HG03064 (cell line): ENCODE results near the gene FBXL16.
A peak's percentile ranks its signal among the peaks of the same experiment; 100 is the strongest.
"Not testable (repeated sequence)": the region's sequence is repeated elsewhere in the genome, so short reads cannot be mapped to it uniquely, and the experiment has no call there.

Source experiments
- ATAC-seq: cut with Tn5 transposase; IDR thresholded peaks from one replicate; pipeline ENCODE4 v1.9.1; 2021; ENCODE audit warnings: low read depth; ENCODE audit not compliant: unreplicated experiment

FBXL16 gene

DNA sequence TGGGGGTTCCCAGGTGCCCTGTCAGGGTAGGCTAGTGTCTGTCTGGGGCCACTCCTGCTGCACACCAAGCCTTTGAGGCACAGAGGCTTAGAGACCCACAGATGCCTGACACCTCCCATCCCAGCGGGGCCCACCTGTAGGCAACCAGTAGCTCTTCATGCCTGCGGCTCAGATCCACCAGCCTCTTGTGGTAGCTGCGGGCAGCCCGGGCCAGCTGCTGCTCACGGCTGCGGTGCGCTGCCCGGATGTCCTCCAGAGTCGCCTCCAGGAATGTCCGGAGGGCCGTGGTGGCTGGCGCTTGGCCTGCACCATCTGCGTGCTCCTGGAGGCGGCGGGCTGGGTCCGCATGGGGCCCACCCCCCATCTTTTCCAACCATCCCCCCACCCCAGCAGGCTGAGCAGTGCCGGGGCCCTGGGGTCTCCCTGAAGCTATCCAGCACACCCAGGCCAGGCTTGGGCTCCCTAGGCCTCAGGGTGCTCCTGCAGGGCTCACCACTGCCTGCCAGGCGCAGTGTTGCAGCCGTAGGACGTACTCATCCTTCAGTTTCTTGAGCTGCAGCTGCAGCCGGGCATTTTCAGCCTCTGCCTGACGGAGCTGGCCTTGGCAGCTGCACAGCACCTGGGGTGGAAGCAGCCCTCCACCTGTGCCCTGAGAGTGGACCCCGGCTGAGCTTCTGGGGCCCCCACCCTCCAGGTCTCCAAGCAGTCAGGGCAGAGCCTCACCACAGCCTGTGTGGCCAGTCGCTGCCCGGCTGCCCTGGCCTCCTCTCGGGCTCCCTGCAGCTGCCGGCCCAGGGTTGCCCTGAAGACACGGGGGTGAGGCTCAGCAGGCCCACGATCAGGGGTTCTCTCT is 18.8 kb upstream of the FBXL16 start:
- no peak for ATAC-seq

GRCh38 chr16:723695-724094 is 18.1 kb upstream of the FBXL16 start:
- ATAC-seq: no peak

DNA sequence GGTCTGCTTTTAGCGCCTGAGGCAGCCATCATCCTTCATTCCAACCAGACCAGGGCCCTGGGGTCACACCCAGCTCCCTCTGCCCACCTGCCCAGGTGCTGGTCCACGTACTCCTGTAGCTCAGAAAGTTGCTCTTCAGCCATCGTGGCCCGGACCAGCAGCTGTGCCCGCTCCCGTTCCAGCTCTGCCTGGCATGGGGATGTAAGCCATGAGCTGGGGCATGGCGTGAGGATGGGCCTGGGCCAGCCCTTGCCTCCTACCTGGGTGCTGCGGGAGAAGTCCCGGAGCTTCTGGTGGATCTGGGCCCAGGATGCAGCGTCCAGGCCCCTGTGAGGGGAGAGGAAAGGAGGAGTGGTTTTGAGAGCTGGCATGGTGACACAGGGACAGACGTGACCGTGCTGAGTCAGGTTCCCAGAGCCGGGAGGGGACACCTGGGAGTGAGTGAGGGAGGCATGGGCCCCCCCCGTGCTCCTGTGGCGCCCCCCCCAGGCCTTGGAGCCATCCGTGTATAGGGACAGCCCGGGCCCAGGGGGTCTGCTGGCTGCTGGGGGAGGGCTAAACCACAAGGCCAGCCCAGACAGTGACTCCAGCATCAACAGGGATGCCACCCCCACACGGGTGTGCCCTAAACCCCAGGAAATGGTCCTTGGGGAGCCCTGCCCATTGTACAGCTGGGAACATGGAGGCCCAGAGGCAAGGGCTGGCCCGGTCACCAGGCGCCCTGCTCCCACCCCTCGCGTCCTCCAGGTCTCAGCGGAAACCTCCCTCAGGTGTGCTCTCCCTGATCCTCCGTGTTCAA is 17.4 kb upstream of the FBXL16 start:
- ATAC-seq: no peak

DNA sequence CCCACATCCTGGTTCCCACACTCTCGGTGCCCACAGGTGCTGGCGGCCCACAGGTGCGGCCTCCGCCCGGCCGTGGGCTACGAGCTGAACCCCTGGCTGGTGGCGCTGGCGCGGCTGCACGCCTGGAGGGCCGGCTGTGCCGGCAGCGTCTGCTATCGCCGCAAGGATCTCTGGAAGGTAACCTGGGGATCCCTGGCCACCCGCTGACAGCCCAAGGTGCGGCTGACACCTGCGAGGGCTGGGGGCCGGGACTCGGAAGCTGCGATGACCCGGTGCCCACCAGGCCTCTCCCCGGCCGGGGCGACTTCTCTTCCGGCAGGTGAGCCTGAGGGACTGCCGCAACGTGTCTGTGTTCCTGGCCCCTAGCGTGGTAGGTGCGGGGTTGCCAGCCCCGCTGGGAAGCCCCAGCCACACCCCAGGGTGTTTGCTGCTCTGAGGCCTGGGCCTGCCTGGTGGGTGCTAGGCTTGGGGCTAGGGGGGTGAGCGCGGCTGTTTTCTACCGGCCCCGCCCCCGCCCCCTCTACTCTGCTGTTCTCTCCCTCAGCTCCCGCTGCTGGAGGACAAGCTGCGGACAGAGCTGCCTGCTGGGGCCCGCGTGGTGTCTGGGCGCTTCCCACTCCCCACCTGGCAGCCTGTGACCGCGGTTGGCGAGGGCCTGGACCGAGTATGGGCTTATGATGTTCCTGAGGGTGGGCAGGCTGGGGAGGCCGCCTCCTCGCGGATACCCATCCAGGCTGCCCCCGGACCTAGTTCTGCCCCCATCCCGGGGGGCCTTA is 16.4 kb upstream of the FBXL16 start:
- peak; percentile 6 for ATAC-seq

DNA sequence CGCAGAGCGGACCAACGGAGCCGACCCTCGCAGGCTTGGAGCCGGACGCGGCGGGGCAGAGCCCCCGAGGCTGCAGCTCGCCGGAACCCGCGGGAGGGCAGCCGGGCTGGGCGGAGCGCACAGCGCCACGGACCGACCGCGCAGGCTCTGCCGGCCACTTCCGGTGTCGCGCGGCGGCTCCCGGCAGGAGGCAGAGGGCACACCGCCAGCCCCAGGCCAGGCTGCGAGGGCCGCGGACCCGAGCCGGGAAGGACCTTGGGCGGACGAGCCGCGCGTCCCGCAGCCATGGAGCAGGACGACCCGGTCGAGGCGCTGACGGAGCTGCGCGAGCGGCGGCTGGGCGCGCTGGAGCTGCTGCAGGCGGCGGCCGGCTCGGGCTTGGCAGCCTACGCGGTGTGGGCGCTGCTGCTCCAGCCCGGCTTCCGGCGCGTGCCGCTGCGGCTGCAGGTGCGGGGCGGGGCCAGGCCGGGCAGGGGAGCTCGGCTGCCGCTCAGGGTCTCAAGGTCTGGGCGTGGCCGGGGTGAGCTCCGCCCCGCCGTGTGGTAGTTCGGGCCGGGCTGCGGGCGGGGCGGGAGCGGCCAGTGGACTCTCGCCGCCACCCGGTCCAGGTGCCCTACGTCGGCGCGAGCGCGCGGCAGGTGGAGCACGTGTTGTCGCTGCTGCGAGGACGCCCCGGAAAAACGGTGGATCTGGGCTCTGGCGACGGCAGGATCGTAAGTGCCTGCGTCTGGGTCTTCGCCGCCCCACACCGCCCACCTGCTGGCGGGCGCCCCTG is 15.6 kb upstream of the FBXL16 start, which contains the start of gene ANTKMT:
TSS of gene ANTKMT (plus strand) at position 157 of the 775 bp plus-strand sequence. CDS start at position 286, 129 bp downstream.
- ATAC-seq: peak; percentile 51

- no peak for ATAC-seq
Measured at GRCh38 chr16:720447-720989, 14.9 kb upstream of the FBXL16 start.

DNA sequence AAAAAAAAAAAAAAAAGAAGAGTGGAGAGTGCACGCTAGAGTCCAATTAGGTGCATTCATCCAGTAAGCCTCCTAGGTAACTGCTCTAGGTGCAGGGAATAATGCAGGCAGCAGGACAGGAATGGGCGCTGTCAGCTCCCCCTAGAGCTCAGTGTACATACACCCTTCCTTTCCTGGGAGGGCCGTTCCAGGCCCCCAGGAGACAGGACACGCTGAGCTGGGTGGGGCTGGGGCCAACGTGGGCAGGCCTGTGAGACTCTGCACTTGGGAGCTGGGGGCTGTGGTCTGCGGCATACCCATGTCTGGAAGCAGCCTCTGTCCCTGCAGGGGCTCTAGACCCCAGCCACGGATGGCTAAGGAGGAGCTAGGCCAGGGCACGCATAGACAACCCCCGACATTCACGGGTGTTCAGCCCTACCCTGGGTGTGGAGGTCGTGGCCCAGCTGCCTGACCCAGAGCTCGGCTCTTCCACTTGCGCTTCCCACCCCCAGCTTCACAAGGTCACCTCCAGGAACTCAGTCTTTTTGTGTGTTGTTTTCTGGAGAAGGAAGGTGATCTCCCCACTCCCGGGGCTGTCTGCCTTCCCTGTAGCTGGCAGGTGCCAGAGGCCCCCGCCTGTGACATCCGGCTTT is 14.3 kb upstream of the FBXL16 start:
- no peak for ATAC-seq

- no peak for ATAC-seq
Measured at GRCh38 chr16:718922-719321, 13.3 kb upstream of the FBXL16 start.

GRCh38 chr16:718389-718788 is 12.8 kb upstream of the FBXL16 start:
- ATAC-seq: no peak

DNA sequence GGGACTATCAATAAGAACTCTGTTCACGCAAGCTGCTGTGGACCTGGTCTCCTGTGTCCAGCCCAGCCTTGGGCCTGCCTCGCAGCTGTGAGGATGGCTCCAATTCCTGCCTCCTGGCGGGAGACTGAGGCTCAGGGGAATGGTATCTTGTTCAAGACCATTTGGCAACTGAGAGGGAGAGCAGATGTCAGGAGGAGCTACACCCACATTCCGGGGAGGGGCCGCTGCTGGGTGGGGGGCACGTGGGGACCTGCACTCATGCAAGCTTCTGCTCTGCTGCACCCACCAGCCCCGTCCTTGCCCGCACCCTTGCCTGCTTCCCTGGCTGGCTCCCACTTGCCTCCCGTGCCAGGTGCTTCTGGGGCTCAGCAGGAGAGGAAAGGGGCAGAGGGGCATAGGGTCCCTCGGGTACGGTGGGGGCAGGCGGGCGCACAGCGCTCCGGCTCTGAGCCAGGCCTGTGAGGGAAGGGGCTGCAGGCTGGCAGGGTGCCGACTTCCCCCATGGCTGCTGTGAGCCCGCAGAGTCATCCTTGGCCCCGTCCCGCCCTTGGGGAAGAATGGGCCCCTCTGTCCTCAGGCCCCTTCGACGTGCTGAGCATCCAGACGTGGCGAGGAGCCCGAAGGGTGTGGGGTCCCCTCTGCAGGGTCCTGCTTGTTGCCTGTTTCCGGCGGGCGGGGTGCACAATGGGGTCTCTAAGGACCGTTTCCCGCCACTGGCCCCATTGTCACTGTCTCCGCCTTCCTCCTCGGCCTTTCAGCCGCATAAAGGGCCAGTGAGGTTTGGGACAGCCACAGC is 12.0 kb upstream of the FBXL16 start:
- ATAC-seq: no peak

DNA sequence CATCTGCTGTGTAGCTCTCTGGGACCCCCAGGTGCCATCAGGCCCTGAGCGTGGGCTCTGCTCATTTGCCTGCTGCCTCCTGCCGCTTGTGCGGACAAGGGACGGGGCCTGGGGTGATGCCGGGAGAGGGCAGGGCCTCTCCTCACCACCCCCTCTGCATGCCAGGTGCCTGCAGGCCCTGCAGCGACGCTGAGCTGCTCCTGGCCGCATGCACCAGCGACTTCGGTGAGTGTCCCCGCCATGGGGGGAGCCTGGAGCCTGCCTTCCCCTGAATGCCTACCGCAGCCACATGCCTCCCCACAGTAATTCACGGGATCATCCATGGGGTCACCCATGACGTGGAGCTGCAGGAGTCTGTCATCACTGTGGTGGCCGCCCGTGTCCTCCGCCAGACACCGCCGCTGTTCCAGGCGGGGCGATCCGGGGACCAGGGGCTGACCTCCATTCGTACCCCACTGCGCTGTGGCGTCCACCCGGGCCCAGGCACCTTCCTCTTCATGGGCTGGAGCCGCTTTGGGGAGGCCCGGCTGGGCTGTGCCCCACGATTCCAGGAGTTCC is 11.2 kb upstream of the FBXL16 start:
- no peak for ATAC-seq

DNA sequence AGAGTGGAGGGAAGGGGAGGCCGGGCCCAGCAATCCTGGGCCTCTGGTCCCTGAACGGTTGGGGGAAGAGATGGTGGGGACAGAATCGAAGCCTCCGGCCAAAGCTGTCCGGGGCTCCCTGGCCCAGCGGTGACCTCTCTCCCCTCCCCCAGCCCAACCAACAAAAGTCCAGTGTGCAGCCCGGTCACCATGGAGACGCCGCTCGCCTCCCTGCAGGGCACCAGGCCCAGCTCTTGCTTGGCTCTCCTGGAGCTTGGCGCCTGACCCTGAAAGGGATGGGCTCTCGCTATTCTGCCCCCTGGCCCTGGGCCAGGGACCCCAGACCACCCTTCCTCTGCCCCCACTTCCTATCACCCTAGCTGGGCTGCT is 10.6 kb upstream of the FBXL16 start:
- ATAC-seq: no peak

DNA sequence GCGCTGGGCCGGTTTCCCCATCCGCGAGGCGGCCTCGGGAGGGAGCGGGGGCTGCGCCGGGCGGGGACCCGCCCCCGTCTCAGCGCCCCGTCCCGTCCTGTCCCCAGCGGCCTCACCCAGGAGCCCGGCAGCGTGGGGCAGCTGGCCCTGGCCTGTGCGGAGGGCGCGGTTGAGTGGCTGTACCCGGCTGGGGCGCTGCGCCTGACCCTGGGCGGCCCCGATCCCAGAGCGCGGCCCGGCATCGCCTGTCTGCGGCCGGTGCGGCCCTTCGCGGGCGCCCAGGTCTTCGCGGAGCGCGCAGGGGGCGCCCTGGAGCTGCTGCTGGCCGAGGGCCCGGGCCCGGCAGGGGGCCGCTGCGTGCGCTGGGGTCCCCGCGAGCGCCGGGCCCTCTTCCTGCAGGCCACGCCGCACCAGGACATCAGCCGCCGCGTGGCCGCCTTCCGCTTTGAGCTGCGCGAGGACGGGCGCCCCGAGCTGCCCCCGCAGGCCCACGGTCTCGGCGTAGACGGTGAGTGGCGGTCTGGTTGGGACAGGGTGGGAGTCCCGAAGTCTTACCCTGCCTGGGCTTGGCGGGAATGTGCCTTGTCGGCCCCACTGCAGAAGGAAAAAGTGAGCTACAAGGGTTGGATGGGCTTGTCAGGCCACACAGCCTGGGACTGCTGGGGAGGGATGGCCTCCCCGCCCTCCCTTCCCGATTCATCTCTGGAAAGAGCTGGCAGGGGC is 10.0 kb upstream of the FBXL16 start:
- peak; percentile 12 for ATAC-seq

- peak; percentile 59 for ATAC-seq
Measured at GRCh38 chr16:714558-715476, 9.2 kb upstream of the FBXL16 start, which contains the start of gene METRN. TSS of gene METRN (plus strand) at chr16:715118. CDS start at chr16:715290, 172 bp downstream.

DNA sequence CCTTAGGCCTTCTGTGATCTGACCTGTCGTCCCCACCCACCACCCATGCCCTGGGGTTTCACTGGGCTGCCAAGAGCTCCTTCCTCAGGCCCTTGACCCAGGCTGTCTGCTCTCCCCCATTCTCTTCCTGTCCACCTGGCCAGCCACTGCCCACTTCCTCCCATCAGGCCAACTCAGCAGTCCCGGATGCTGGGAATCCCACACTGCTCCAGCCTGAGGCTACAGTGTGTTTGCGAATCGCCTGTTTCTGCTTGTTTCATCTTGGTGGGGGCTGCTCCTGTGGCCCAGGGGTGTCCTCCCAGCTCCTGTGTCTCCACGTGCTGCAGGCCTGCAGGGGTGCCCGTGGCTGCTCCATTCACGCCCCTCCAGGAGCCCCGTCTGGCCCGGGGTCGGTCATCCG is 8.5 kb upstream of the FBXL16 start:
- no peak for ATAC-seq

DNA sequence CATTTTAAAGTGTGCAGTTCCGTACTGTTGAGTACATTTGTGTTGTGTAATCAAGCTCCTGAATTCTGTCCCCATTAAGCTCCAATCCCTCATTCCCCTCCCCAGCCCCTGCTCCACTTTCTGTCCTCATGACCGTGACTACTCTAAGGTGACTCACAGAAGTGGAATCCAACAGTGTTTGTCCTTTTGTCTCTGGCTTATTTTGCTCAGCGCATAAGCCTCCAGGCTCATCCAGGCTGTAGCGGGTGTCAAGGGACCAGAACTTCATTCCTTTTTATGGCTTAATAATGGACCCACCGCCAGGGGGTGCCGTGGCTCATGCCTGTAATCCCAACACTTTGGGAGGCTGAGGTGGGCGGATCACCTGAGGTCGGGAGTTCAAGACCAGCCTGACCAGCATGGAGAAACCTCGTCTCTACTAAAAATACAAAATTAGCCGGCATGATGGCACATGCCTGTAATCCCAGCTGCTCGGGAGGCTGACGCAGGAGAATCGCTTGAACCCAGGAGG is 7.2 kb upstream of the FBXL16 start:
- not testable (repeated sequence) for ATAC-seq
